ENCODE data around the gene PLXNA4.

PLXNA4 gene

GRCh38 chr7:132386201-132386681, 190.0 kb downstream of the PLXNA4 start:
- DNase-seq (ENCODE audit: low read depth), result no peak

- no peak for DNase-seq (ENCODE audit: low read depth)
Measured at GRCh38 chr7:132383962-132384361, 192.3 kb downstream of the PLXNA4 start.

- DNase-seq (ENCODE audit: low read depth), result no peak
Measured at GRCh38 chr7:132381742-132382472, 194.4 kb downstream of the PLXNA4 start.

- no peak for DNase-seq (ENCODE audit: low read depth)
Measured at GRCh38 chr7:132380059-132380458, 196.2 kb downstream of the PLXNA4 start.

- no peak for DNase-seq (ENCODE audit: low read depth)
Measured at GRCh38 chr7:132379292-132379691, 197.0 kb downstream of the PLXNA4 start.

GRCh38 chr7:132377703-132378584, 198.3 kb downstream of the PLXNA4 start:
- no peak for DNase-seq (ENCODE audit: low read depth)

- DNase-seq (ENCODE audit: low read depth), result no peak
Measured at GRCh38 chr7:132377015-132377414, 199.3 kb downstream of the PLXNA4 start.

- no peak for DNase-seq (ENCODE audit: low read depth)
Measured at GRCh38 chr7:132376361-132377013, 199.8 kb downstream of the PLXNA4 start.

GRCh38 chr7:132373879-132374278, 202.4 kb downstream of the PLXNA4 start:
- no peak for DNase-seq (ENCODE audit: low read depth)

- DNase-seq (ENCODE audit: low read depth), result no peak
Measured at GRCh38 chr7:132373041-132373440, 203.2 kb downstream of the PLXNA4 start.

- DNase-seq (ENCODE audit: low read depth), result no peak
Measured at GRCh38 chr7:132371948-132372347, 204.3 kb downstream of the PLXNA4 start.

- DNase-seq (ENCODE audit: low read depth), result no peak
Measured at GRCh38 chr7:132368246-132368900, 207.9 kb downstream of the PLXNA4 start.

GRCh38 chr7:132367795-132368194, 208.5 kb downstream of the PLXNA4 start:
- no peak for DNase-seq (ENCODE audit: low read depth)

GRCh38 chr7:132367004-132367403, 209.3 kb downstream of the PLXNA4 start:
- DNase-seq (ENCODE audit: low read depth), result no peak

- no peak for DNase-seq (ENCODE audit: low read depth)
Measured at GRCh38 chr7:132364226-132364625, 212.0 kb downstream of the PLXNA4 start.

- no peak for DNase-seq (ENCODE audit: low read depth)
Measured at GRCh38 chr7:132362059-132362458, 214.2 kb downstream of the PLXNA4 start.

GRCh38 chr7:132361146-132361545, 215.1 kb downstream of the PLXNA4 start:
- no peak for DNase-seq (ENCODE audit: low read depth)

- no peak for DNase-seq (ENCODE audit: low read depth)
Measured at GRCh38 chr7:132359743-132360142, 216.5 kb downstream of the PLXNA4 start.

GRCh38 chr7:132355048-132355447, 221.2 kb downstream of the PLXNA4 start:
- no peak for DNase-seq (ENCODE audit: low read depth)

GRCh38 chr7:132354527-132354926, 221.7 kb downstream of the PLXNA4 start:
- DNase-seq (ENCODE audit: low read depth), result no peak

- no peak for DNase-seq (ENCODE audit: low read depth)
Measured at GRCh38 chr7:132353936-132354335, 222.3 kb downstream of the PLXNA4 start.

GRCh38 chr7:132352800-132353199, 223.5 kb downstream of the PLXNA4 start:
- DNase-seq (ENCODE audit: low read depth), result no peak
